HCEC 1CT (cell line): ENCODE results near the gene SMAD6.

ENCODE experiments used
- DNase-seq: peaks from one replicate; pipeline ENCODE4 v3.0.0-alpha.2; 2017

Gene SMAD6

DNA sequence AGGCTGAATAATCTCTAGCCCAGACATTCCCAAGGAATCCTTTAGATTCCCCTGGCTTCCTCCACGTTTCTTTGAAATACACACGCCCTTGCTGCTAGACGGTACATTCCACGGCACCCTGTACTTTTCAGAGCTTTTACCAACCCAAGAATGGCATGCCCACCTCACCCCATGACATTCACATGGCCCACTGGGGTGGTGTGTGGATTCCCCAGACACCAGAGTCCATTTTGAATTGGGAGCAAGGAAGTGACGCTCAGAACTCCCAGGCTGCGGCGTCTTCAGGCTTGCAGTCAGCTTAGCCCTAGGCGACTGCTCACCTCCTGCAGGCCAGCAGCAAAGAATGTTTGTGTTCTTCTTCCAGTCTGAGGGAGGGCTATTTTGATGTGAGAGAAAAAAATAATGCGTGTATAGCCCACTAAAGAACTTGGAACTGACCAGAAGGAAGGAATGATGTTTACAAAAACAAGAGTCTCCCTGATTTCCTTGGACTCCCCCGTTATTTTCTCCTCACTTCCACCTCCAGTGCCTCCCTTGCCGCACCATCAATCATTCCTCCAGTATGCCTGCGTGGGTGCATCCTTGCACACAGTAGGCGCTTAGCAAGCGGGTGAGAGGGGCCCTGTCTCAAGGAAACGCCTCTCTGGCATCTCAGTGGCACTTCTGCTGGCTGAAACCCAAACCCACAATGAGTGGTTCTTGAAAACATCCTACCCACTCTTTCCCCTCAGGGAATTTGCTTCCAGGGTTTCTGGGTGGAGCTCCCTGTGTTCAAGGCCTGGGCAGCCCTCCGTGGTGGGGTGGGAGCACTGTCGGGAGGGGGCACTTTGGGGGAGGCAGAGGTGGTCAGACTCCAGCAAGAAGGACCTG lies 59.9 kb downstream of the SMAD6 start:
- DNase-seq, result no peak

DNA sequence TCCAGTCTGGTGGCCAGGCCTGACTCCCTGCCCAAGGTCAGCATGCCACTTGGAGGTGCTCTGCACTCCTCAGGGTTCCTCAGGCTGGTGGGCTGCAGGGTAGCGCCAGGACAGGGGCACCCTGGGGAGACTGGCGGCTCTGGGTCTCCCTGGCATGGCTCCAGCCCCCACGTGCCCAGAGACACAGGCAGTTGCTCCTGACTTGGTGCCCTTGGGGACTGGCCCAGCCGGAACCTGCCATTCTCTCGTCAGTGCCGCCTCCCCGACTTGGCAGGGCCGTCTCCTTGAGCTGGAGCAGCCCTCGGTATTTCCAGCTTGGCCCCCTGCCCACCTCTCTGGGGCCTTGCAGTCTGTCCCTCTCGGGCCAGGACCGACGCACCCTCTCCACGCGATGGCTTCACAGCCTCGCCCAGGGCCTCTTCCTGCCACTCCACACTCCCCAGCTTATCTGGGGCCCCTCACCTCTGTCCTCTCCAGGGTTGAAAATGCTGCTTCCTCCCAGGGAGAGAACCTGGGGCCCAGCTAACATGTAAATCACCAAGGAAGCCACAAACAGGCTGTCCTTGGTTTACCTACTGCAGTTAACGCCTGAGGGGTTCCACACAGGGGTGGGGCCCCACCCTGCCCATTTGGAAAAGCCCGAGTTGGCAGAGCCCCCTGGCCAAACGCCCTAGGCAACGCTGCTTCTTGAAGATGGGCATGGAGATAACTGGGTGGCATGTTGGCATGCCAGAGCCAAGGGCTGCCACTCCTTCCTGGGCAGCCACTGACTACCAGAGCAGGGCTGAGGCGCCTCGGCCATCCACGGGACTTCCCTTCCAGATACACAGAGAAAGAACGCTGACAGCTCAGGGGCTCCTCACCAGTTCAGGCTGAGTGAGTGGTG lies 61.4 kb downstream of the SMAD6 start:
- DNase-seq, result no peak

DNA sequence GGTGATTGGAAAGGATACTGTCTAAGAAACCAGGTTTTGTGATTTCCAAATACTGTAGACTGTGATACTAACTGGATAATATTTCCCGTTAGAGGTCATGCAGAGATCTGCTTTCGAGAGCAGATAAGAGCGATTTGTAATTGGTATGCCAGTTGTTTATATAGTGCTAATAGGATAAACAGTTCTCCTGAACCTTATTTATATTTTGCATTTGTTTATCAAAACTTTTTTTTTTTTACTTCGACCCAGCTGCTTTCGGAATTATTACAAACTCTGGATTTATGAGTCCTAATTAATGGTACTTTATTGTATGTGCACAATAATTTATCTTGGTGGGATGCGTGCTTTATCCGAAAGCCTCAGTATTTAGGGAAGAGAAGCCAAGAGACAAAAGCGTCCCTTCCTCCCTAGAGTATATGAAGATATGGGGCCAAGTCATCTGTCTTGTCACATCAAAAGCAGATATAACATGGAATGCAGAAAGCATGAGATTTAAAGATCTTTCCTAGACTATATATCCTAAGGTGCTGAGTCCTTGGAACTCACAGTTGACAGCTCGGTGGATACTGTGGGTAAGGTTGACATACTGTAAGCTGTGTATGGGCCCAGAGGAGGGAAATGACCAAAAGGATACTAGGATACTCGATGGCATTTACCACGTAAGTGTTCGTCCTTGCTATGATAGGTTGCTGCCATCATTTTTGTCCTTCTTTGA lies 62.2 kb downstream of the SMAD6 start:
- no peak for DNase-seq

DNA sequence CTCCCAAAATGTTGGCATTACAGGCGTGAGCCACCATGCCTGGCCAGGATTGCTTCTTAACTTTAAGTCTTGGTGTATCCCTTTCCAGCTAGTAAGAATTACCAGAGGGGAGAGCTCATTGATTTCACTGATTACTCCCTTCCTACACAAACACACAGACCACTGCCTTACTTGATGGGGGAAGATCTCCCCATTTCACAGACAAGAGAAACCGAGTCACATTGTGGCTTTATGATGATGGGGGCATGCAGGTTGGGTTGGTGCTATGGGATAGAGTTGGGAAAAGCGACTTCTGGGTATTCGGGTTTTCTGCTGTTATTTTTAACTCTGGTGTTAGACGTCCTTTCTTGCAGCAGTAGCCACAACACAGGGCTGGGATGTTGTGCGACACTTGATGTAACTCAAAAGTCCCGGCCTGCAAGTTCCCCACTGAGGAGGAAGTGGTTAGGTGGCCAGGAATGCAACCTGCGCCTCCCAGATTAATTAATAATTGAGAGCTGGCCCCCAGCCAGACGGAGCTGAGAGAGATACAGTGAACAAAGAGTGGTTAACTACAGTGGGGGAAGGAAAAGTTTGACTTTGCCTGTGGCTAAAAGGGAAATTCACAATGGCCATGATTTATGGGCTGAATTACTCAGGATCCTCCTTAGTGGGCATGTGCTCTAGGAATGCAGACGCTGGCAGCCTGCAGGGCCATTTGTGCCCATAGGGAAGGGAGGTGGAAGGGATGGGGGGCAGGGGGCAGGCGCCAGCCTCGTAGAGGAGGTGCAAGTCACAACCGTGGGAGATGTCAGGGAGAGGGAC lies 63.6 kb downstream of the SMAD6 start:
- DNase-seq, result no peak

DNA sequence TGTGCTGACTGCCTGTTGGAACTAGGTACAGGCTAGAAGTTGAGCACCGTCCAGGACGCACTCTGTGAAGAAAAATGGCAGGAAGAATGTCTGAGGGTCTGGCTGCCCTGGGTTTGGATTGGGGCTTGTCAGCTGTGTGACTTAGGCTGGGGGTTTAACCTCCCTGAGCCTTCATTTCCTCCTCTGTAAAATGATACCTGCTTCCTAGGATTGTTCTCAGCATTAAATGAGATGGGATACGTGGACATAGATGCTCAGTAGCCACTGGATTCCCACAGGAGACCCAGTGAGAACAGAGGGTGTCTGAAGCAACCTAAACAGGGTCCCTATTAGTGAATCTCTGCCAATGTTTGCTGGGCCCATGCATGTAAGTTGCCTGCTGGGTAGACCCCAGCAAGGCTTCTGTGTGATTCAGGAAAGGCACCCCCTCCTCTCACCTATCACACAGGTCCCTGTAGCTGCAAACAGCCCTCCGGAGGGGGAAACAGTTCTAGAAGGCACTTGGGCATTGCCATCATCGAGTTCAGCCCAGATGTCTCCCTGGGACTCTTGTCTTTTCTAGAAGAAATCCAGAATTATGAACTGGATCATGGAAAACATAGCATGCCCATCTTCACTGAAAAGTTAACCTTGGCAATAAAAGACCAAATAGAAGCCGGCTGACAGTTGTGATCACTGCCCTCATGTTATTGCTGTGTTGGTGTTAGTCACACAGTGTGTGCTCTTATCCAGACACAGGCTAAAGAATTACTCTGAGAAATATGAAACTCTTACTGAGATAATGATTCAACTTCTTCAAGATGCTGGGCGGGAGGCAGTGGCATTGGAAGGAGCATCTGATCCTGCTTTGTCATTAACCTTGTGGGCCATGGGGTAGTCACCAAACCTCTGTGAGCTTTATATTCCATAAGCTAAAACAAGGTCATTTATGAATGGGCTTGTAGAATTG lies 64.5 kb downstream of the SMAD6 start:
- DNase-seq, result peak; percentile 72

DNA sequence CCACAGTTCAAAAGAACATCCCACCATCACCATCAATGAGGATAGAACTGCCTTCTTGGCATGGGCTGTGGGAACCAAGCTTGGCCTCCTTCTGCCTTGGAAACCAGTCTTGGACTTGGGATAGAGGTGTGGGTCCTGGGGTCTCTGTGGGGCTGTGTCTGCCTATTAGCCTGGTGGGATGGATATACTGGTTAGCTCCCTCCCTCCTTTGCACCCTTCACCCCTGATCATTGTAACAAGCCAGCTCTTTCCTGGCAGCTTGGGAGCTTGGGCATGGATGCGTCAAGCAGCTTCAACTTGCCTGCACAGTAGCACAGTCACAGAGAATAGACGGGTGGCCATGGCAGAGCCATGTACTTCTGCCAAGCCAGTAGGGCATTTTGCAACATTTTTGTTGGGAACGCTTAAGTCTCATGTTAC lies 65.2 kb downstream of the SMAD6 start:
- DNase-seq, result no peak

DNA sequence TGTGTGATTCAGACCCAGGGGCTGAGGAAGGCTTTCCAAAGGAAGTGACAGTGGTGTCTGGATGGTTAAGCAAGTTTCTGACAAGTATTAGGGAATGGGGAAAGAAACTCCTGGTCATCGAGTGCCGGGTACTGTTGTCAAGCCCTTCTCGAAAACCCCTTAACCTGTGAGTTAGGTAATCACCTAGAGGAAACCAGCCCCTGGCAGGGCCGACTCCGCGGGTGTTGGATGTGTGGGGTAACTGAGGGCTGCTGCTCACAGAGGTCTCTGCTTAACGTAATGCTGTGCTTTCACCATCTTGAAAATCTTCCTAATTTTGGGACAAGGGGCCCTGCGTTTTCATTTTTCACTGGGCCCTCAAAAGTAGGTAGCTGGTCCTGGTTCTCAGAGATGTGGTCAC lies 67.0 kb downstream of the SMAD6 start:
- DNase-seq, result no peak

DNA sequence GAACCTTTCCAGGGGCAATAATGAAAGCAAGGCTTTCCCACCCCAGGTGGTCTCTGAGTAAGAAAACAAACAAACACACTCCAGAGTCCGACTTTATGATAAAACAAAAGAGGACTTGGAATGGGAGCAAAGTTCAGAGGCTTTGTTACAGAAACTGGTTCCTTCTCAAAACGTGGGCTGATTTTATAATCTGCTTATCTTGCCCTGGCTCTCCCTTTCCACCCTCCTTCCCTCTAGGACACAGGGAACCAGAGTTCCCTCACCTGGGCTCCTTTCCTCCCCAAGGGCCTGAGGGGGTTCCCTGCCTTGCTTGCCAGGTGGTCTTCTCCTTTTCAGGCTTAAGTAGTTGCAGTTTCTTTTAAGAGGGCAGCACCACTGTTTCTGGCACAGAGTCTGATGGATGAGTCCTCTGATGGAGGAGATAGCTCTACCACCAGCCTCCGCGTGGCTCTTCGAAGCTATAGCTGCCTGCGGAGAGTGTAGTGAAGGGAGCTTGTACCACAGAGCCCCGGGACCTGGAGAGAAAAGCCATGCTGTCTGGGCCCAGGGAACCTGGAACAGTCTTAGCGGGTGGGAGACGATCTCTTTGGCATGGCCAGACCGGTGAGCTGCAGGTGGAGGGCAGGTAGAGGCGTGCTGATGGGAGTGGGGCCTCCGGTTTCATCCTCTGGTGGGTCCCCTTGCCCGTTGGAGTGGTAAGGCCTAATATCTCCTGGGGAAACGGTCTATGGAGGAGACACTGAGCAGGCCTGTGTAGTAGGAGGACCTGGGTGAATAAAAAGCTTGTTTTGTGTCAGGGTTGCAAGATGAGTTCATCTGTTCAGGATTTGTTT lies 68.7 kb downstream of the SMAD6 start:
- DNase-seq, result no peak

DNA sequence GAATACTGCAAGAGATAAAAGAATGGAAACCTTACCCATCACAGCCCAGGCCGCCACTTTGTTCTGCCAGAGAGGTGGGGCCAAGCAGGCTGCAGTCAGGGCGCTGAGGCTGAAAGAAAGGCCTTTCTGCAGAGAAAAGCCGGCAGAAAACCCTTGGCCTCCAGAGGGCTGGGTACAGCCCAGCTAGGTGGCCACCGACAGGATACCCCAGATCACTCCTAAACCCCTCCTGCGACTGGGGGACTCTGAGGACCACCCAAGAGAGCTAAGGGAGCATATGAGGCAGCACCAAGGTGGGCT lies 69.3 kb downstream of the SMAD6 start:
- no peak for DNase-seq

DNA sequence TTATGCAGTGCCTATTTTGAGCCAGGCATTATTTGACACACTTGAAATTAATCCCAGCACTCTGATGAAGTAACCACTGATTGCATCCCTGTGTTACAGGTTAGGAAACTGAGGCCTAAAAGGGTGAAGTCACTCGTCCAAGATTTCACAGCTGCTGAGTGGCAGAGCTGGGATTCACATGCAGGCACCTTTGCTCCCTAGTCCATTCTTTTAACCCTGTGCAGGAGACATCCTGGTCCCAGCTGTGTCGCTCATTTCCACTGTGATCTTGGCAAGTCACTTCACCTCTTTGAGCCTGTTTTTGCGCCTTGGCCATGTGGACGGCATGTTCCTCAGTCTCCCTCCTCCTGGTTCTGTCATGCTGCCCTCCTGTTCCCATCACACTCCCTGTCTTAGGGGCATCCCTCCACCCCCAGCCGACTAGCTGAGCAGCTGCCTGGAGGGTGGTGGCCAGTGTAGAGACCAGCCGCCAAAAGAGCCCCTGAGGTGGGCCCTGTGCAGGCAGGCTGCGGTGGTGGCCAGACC lies 70.6 kb downstream of the SMAD6 start:
- no peak for DNase-seq

DNA sequence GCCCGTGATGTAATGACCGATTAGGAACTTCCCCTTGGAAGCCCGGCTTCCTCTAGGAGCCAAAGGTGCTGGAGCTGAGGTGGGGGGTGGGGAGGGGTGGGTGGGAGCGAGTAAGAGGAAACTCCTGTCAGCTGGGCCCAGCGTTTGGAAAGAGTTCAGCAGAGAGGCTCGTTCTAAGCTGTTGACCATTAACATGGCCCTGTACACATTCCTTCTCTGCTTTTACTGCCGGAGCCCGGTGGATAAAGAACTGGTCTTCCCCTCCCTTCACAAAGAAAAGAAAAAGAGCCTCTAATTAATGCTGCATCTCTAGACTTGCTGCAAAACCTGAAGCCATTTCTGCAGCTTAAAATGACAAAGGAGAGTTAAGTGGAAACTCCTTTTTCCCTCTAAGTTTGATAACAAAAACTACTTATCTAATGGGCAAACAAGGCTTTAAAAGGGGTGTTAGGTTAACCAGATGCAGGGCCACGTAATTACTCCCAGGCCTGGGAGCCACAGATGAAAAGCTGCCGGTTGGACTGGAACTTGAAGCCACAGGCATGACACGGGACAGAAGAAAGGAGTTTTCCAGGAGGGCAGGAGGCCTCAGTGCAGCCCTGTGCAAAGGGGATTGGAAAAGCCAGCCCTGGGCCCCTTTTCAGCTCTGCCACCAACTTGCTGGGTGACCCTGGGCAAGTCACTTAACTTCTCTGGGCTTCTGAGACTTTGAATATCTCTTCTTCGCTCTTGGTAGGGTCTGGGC lies 71.3 kb downstream of the SMAD6 start:
- DNase-seq, result no peak

DNA sequence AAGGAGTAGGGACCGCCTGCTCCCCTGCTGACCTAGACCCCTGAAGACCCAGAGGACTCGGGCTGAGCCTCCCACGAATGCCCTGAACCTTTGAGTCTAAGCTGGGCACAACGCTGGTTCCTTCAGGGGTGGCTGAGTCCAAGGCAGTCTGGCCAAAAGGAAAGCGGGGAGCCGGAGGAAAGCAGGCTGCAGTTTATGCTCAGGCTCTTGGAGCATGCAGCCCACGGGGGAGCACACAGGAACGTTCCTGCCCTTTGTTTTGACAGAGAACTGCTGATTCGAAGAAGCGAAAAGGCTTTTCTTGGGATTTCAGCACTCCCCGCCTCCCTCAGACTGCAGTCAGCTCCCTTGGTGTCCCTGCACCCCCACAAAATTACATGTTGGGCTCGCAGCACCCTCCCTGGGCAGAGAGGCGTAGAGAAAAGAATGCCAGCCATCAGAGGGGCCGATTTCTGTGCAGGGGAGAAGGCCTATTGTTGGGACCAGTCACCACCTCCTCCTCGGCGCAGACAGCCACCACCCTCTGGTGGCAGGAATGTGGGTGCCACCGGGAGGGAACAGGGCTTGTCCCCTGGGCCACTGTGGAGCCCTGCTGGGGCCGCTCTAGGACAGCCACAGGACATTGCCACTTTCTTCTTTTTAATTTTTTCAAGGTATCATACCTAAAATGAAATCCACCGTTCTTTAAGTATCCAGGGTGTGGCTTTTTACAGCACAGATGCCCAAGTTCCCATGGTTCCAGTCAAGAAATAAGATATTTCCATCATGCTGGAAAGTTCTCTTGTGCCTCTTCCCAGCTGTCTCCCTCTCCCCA lies 72.2 kb downstream of the SMAD6 start:
- peak; percentile 61 for DNase-seq

DNA sequence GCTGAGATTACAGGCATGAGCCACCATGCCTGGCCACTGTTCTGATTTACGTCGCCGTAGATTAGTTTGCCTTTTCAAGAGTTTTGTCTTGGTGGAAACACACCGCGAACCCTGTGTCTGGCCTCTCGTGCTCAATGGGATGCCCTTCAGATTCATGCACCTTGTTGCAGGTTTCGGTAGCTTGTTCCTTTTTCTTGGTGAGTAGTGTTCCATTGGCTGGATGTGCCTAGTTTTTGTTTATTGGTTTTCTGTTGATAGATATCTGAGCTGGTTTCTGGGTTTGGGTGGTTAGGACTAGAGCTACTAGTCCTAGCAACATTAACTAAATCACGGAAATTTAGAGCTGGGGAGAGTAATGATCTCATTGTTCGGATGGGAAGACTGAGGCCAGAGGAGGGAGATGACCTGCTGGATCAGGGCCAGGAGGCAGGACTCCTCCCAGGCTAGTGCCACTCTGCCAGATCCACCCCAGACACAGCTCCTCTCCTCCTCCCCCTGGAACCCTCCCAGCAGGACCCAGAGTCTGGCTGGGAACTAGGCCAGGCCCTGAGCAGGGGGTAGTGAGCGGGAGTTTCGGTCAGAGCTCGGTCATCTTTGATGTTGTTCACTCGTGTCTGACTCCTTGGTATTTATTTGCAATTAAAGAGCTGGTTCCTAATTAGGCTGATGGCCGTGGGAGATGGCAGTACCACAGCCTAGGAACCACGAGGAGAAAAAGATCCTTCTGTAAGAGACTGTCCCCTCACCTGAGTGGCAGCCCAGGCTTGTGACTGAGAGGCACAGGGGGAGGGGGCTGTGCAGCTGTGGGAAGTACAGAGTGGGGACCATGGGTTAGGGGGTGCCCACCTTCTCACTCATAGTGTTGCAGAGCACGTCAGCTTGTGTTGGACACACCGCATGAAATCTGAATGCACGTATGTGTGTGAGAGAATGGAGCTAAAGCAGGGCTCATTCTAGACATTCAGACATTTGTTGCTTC lies 73.4 kb downstream of the SMAD6 start:
- DNase-seq, result no peak

DNA sequence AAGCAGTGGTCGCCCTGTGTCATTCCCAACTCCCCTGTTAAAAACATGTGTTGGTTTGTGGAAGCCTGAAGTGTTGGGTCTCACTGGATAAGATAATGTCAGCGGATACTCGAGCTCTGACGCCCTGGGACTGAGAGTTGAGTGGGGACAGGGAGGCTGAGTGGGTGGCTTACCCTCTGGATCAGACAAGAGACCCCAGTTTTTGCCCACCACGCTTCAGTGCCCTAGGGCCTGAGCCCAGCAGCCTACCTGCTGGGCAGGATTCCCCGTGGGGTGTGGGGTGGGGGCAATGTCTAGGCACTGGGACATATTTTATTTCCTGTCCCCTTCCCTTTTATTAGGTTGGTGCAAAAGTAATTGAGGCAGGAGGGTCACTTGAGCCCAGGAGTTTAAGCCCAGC lies 75.0 kb downstream of the SMAD6 start:
- DNase-seq, result no peak

DNA sequence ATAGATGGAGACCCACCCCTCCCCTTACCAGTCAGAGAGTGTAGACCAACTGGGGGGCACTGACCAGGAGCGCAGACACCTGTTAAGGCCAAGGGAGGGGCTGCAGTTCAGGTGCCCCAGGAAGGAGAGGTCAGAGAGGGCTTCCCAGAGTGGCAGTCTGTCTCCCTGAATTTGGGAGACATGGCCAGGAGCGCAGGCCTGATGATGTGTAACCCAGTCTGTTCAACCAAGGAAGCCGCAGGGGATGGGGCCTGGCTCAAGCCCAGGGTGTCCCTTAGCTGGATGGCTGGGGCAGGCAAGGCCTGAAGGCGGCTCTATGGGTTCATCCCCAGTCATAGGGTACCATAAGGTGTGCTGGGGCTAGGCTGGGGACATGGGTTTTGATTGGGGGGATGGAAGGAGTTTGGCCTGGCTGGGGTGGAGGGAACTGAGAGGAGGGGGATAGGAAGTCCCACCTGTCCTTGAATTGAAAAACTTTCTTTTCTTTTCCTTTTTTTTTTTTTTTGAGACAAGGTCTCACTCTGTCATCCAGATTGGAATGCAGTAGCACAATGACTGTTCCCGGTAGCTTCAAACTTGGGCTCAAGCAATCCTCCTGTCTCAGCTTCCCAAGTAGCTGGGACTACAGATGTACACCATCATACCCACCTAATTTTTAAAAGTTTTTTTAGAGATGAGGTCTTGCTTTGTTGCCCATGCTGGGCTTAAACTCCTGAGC lies 75.7 kb downstream of the SMAD6 start:
- DNase-seq, result no peak

DNA sequence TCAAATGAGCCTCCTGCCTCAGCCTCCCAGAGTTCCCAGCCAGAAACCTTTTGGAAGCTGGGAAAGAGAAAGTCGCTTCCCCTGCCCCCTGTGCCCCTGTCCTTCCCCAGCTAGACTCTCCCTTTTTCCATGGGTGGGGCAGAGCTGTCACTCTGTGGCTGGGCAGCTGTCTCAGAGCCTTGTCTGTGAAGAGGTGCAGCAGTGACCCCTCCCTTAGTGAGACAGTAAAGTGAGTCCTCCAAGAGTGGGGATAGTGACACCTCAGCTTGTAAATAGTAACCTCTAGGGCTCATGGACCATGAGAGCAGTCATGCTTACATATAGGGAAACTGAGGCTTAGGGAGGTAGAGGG lies 76.3 kb downstream of the SMAD6 start:
- DNase-seq, result no peak

DNA sequence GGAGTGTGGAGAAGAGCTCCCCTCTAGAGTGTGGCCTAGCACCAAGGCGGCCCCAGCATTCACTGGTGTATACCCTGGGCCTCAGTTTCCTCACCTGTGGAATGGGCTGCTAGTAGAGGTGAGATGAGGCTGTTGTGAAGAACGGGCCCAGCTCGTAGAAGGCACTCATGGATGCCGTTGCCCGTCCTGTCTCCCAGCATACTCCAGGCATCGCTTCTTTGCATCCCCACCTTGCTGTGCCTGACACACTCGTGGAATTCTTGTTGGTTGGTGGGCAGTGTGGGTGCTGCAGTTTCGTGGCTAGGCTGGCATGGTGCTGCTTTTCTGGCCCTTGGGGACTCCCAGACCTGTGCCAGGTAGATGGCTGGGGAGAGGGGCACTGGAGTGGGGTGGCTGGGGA lies 76.7 kb downstream of the SMAD6 start:
- no peak for DNase-seq
